CD4-positive, alpha-beta T cell treated with Interleukin-17A for 4 hours (primary cell): ENCODE results near the gene NTRK3.

Source experiments
- DNase-seq: peaks from one replicate; pipeline ENCODE4 v3.0.0-alpha.2; 2020; ENCODE audit warnings: mixed read lengths

NTRK3 gene

DNA sequence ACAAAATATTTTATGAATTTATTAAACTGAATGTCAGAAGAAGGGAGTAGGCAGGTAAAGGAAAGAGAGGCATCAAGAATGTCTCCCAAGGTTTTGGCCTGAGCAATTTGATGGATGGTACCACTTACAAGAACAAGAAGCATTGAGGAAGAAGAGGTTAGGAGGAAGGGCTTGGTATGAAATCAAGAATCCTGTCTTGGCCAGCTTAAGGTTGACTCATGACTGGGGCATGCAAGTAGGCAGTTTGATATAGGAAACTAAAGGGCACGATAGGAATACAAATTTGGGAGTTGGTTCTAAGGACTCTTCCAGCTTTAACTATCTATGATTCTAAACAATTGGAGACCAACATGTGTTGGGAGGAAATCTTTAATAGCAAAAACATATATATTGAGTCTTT, 79.1 kb downstream of the NTRK3 start:
- no peak for DNase-seq

DNA sequence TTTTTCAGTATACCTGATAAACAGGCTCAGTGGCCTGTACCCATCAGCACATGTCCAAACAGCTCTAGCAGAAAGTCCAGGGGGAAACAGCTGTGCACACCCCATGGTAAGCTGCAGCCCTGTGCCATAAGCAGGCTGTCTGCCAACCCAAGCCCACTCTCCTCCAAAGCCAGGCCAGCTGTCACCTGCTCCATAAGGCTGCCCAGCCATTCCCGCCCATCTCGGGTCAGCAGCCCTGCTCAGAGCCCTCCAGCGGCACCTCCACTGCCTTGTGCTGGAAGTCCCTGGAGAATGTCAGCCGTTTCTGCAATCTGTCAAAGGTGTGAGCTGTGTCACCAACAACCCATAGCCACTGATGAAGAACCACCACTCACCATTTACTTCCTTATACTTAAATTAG, 82.0 kb downstream of the NTRK3 start:
- no peak for DNase-seq

DNA sequence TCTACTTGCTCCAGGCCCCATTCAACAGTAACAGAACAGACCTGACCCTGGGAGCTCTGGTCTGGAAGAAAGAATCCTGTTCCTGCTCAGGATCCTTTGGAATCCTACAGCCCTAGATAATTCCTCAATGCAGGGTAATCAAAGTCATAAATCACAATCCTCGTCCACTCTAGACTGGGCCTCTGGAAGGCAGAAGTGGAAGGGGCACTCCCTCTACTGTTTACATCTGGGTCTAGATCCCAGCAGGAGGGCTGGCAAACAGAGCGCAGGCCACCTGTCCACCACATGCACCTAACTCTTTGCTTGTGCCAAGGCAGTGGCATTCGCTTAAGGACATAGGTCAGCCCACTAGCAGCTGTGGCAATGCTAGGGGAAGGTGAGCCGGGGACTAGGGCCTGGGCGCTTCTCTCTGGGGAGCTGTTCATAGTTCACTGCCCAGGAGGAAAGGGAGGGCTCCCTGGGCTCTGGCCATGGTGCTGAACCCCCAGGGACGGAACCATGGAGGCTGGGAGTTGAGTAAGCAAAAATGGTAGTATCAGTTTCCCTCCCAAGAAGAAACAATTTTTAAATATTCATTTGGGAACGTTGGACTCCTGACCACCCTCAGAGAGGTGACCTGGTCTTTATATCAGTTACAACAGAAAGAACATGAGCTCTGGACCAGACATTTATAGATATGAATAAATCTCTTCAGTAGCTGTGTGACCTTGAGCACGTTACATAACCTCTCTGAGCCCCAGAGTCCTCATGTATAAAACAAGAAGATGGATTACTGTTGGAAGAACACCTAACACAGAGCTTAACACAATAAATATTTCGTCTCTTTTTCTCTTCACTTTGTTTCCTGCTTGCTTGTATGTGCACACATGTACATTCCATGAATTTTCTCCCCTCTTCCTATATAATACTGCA, 90.2 kb downstream of the NTRK3 start:
- no peak for DNase-seq

DNA sequence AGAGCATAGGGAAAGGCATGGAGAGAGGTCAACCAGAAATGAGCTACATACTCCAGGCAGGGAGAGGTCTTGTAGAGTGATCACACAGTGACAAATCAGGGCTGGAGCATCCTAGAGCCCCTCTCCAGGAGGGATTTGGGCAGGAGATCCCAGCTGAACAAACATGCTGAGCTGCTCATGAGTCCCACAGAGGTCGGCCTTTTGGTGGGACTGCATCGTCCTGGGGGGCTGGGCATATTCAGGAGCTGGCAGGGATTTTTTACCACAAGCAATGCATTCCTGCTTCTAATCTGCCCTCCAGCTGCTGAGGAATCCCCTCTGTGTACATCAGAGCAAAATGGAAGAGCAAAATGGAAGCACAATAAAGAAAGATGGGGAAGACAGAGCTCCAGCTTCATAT, 94.9 kb downstream of the NTRK3 start:
- no peak for DNase-seq

DNA sequence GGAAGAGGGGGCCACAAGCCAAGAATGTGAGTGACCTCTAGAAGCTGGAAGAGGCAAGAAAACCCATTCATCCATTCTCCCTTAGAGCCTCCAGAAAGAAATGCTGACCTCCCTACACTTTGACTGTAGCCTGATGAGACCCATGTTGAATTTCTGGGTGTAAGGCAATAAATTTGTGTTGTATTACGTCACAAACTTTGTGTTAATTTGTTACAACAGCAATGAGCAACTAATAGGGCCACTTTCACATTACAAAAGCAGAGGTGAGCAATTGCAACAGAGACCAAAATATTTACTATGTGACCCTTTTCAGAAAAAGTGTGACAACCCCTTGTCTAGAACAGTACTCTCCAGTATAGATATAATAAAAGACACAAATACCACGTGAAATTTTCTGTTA, 101.2 kb downstream of the NTRK3 start:
- DNase-seq: no peak

DNA sequence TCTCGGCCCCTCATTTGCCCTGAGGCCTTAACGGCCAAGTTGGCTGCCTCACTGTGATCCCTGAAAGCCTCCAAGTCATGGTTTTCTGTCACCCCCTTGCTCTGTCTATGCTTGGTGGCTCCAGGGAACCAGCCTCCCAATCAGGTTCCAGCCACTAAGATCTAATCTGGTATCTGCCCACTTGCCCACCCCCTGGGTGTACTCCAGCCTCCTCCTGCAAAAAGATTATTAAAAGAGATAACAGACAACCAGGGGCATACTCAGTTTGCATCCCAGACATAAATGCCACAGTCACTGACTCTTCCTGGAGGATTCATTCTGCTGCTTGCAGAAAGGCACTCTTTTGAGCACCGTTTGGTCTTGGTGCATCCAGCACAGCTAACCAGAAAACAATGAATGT, 103.9 kb downstream of the NTRK3 start:
- no peak for DNase-seq

DNA sequence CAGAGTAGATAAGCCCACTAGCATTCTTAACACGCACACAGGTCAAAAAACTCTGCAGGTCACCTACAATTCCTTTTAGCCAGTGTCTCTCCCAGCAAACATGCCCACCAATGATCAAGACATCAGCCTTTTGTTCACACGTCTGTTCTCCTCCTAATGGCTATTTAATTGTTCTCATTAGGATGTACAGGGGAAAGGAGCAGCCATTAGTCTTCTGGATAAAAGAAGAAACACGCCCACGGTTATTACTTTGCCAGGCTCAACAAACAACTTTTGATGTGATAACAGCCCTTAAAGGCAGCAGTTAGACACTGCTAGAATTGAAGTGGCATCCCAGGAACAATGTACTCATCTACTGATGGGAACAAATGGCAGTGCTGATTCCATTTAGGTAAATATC, 108.8 kb downstream of the NTRK3 start:
- no peak for DNase-seq

DNA sequence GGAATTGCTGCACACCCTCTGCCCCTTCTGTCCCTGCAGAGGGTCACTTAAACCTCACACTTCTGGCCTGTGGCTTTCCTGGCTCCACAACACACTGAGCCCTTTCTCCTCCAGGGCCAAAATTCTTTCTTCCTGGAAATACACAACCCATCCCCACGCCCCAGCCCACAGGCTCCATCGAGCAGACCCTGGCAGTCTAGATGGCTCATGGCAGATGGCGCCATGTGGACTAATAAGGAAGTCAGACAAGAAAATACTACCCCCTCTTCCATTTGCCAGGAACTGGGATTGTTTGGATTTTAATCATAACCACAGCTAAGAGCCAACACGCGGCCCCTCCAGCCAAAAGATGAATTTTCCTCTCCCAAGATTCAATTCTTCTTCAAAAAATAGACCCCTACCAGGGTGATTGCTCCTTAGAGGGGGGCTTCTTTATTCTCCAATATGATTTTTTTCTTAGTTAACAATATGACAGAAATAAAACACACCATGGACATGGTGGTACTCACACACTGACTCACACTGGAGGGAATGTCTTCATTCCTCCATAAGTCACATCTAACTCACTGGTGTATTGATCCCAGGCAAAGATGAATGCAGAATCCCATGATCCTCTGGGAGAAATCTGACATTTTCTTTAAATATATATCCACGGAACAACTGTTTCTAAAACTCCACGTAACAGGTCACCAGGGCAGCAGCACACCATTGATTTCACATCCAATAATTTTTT, 111.5 kb downstream of the NTRK3 start:
- DNase-seq: no peak

DNA sequence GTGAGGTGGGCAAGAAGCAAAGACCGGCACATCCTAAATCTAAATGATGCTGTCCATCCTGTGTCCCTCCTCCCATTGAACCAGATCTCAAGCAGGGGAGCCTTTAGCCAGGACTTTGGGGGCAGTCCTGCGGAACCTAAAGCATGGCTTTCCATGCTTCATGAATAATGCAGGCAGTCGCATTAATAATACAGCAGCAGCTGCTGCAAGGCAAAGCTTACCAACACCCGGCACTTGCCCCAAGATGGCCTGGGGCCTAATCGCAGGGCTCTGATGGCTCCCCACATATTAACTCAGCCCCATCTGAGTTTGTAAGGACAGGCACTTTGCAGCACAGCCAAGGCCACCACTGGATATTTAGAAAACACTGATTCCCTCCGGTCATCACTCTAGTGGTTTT, 114.4 kb downstream of the NTRK3 start:
- DNase-seq: no peak

DNA sequence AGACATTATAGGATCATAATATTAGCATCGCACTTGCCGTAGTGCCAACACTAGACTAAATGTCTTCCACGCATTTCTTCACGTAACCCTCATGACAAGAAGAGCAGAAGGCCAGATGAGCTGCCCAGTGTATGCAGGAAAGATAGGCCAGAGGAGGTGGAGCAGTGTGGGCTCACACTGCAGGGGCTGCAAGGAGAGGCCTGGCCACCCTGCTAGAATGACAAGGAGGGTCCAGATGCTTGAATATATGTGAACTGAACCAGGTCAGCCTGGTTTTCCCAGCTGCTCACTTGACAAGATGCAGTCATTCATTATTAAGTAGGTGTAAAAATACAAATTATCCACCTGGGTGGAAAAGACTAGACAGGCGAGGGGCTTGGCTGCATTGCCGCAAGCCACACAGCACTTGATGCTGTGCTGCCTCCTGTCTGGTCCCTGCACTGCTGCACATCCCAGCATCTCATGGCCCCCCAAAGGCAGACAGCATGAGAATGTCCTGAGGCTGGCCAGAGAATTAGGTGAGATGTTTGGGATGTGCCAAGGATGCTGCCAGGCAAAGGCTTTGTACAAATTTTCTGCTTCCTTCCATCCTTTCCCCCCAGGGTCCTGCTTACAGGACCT, 115.2 kb downstream of the NTRK3 start:
- no peak for DNase-seq

DNA sequence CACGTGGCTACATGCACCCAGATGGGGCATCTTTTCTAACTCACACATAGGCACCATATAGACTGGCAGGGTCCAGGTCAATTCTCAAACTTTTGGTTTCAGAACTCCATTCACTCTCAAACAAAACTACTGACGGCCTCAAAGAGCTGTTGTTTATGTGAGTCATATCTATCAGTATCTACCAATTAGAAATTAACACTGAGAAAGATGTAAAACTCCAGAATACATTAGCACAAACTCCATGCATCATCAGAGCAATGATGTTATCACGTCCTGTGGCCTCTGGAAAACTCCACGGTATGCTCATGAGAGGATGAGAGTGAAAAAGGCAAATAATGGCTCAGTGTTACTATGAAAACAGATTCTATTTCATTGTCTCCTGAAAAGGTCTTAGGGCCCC, 116.1 kb downstream of the NTRK3 start:
- no peak for DNase-seq

DNA sequence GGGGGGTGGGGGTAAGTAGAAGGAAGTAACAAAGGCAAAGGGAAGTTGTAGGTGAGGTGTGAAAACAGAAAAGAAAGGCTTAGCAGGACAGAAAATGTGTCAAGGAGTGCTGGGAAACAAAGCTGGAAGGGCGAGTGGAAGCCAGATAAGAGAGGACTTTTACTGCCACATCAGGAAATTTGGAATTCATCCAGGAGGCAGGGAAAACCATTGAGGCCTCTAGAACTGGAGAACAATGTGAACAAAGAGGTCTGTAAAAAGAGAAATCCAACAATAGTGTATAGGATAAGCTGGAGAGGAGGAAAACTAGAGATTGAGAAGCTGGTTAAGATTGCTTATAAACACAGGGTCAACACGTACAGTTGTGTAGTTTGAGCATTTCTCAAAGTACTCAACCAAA, 116.6 kb downstream of the NTRK3 start:
- no peak for DNase-seq

DNA sequence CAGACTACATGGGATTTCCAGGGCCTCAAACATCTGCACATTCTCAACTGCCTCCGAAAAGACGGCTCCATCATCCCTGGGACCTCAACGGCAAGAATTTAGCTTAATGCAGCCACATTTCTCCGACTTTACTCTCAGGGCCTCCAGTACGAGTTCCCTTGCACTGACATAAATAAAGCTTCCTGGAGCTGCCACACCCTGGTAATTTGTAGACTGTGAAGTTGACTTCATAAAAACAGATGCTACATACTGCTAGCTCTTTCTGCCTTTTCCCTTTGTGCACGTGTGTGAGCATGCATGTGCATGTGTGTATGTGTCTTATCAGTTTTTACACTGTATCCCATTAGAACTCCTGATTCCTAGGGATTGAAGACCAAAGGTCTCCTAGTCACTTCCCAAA, 122.7 kb downstream of the NTRK3 start:
- DNase-seq: no peak

DNA sequence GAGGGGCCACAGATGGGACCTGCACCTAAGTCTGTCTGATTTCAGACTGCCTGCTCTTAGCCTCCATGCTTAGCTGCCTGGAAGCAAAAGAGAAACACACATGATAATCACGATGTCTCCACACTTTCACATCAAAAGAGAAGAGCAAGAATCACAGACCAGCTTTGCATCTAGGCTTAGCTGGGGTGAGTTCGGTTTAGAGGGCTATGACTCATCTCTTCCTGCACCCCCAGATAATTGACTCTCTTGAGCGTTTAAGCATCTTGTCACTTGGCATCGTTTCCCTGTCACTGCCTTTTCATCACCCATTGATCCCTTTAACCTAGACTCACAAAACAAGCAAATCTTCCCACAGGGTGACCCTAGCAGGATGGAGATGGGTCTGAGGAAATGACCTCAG, 124.0 kb downstream of the NTRK3 start:
- no peak for DNase-seq

DNA sequence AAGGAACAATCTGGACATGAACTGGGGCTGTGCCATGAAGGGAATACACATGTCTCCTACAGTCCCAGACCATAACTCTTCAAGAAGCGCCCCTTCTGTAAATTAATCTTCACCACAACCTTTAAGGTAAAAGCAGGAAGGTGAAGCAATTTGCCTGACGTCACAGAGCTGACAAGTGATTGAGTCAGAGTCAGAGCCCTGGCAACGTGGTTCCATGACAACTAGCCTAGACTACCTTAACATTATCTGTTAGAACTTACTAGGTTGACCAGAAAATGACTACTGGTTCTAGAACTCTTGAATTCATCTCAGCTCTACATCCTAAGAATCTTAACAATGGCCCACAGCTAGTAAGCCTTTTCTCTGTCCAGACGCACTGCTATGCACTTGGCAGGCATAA, 124.6 kb downstream of the NTRK3 start:
- DNase-seq: no peak

DNA sequence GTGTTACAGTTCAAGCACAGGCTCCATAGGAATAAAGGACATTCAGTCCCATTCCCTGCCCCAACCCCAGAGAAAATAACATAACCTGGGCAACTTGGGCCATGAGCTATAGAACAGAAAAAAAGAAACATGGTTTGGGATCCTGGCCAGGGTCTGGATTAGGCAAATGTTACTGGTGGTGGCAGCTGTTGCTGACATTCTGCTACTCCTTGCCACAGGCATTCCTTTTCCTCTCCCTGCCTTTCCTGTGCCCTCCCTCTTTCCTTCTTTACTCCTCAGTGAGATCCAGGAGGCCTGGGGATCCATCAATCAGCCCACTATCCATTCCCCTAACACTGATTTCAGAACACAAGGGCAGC, 129.1 kb downstream of the NTRK3 start:
- DNase-seq: no peak

DNA sequence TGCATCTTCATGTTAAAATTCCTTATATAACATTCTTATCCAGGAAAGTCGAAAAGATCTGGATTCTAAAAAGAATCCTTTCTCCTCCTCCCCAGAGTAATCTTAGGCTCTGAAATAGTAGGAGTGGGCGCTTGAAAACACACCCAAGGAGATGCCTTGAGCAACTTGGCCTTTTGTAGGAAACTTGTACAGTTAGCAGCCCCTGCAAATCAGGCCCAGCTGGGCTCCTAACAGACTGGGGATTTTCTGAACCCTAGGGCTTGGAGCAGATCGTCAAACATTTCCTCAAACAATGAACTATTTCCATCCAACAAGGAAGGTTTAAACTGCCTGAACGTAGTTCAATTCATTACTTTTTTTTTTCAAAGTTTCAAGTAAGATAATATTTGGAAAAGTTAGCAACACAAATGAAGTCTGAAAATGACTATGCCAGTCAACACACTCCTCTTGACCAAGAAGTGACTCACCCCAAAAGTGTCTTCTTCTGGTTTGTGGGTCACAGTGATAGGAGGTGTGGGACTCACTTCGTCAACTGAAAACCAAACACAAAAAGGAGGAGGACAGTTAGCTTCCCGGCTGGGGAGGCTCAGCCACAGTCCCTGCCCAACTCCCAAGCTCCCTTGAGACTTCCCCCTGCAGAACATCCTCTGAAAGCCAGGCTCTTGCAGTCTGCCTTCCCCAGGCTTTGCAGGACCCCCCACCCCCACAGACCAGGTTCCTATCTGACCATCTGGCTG, 129.7 kb downstream of the NTRK3 start:
- DNase-seq: no peak

DNA sequence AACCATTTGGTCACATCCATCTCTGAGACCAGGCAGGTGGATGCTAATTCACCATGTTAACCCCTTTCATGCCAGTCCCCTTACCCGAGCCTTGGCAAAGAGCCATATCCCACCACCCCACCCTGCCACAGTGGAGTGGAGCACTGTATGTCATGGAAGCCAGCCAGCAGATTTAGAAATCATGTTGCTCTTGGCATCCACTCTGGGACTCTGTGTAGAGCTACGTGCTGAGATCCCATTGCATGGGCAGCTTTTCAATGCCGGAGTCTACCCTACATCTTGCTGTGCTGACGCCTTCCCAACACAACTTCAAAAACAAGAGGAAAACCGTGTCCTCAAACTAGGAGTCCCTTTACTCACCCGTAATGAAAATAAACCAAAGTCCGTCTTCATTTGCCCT, 131.0 kb downstream of the NTRK3 start:
- DNase-seq: no peak

DNA sequence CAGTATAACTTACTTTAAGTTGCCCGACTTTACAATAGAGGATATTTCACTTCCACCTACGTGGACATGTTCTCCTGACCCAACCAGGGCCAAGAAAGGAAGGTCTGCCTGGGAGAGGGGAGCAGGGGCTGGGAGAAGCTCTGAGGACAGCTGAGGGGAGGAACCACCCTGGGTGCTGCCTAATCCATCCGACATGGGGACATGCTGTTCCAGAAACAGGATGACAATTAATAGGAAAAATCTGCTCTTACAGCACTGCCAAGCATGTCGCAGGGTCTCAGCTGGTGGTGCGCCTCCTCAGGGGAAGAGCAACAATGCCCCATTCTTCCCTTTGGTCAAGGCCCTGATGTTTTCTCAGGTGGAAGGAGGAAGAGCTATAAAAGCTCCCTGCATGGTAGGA, 132.3 kb downstream of the NTRK3 start:
- DNase-seq: no peak

DNA sequence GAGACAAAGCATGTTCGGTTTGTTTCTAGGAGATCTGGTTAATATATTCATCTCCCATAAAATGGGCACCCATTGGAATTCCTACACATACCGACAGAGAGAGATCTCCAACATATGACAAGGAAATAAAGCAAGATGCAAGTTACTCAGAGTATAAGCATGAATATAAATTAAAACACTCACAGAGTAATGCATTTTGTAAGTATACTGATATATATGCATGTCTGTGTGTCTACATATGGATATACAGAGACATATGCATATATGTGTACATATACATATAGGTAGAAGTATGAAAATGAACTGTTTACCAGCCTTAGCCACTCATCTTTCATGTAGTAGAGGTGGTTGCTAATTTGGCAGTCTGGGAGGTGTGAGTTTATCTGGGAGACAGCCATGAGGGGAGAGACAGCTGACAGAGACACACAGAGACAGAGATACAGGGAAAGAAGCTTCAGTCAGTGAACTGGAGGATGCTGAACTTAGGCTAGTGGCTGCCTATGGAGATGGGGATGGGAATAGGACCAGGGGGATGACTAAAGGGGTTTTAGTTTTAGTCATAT, 134.5 kb downstream of the NTRK3 start:
- DNase-seq: no peak

DNA sequence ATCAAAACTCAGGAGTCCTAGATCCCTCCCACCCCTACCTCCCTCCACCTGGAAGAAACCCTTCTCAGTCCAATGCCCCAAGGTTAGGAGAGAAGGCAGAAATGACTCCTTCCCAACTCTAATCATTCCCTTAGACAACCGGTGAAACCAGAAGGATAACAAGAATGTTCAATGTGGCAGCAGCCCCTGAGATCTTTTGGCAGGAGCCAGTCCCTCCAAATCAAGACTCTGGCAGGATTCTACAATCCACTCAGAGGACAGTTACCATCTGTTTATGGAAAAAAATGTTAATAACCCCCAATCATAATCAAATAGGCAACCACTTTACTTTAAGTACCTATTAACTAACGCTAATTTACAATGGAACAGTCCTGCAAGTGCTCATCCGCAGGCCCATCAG, 136.5 kb downstream of the NTRK3 start:
- DNase-seq: no peak

DNA sequence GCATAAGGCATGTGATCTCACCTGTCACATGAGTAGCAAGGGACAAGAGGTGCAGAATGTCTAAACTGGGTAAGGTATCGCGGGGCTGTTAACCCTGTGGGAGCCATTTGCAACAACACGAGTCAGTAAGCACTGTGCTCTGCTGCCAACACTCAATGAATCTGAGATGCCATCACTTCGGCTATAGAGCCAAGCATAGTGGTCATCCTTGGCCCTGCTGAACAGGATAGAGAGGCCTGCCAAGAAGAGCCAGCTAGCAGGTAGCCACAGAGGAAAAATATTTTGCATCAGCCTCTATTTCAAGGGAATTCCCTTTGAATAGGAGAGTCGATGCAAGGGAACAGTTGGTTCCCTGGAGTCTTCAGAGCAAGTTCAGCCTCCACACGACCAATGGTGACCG, 137.8 kb downstream of the NTRK3 start:
- DNase-seq: no peak

DNA sequence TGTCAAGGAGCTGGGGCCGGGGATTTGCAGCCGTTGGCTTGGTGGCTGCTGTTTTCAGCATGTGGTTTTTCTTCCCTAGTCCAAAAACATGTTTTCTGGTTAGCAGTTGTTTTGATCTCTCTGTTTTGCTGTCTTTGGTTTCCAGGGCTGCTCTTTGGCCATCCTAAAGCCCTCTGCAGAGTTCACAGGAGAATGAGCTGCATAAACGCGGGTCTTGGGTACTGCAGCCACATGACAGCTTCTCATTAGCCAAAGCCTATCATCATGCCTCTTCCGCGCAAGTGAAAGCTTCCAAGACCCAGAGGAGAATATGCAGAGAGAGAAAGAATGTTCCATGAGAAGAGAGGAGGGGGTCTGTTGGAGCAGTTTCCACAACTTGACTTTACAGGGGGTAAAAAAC, 138.5 kb downstream of the NTRK3 start:
- no peak for DNase-seq
